Natural killer cell (primary cell): Measurements from ENCODE around the gene PRXL2B. TPM values are rescaled to one million over a fixed set of nuclear protein-coding genes. Genes with fewer than 3 reads are reported as not detected.

ENCODE experiments used
- ATAC-seq, 3 donors: fragments of 150-1000 bp in 2 of 3; fragments of 200-7000 bp in 1 of 3; cut with Tn5 transposase; 1 replicate in 1 of 3; 2 replicates in 2 of 3; pipeline ENCODE4 v1.10.0; 2021; ENCODE audit warnings: mild to moderate bottlenecking in 2 of 3, moderate library complexity in 2 of 3
- DNase-seq, 2 donors: peaks; one replicate each; pipeline versions ENCODE4 v3.0.0 to v3.0.0-alpha.2; 2013 to 2021; ENCODE audit warnings: mixed read lengths in 1 of 2
- H3K27ac ChIP-seq: one replicate; pipeline ENCODE4 v1.5.1; 2013; ENCODE audit warnings: mild to moderate bottlenecking, low read length
- H3K27me3 ChIP-seq: one replicate; pipeline ENCODE4 v1.6.1; 2013; ENCODE audit warnings: low read length; ENCODE audit not compliant: control insufficient read depth, insufficient read depth
- H3K36me3 ChIP-seq: one replicate; pipeline ENCODE4 v1.6.1; 2013; ENCODE audit warnings: low read length; ENCODE audit not compliant: control insufficient read depth, insufficient read depth
- H3K4me1 ChIP-seq: one replicate; pipeline ENCODE4 v1.6.1; 2013; ENCODE audit warnings: low read length; ENCODE audit not compliant: control insufficient read depth, insufficient read depth
- H3K4me3 ChIP-seq: one replicate; pipeline ENCODE4 v1.5.1; 2013; ENCODE audit warnings: low read length
- H3K9me3 ChIP-seq: one replicate; pipeline ENCODE4 v1.6.1; 2013; ENCODE audit warnings: low read length; ENCODE audit not compliant: control insufficient read depth, insufficient read depth
- H3K27ac Mint-ChIP-seq, 2 donors: one replicate each; pipeline ENCODE4 v1.8.0; 2022; ENCODE audit warnings: mild to moderate bottlenecking in 2 of 2, mixed read lengths in 2 of 2, moderate library complexity in 1 of 2
- H3K27me3 Mint-ChIP-seq, 2 donors: one replicate each; pipeline ENCODE4 v1.8.0; 2022; ENCODE audit warnings: low read depth in 2 of 2, mixed read lengths in 2 of 2
- H3K36me3 Mint-ChIP-seq: one replicate; pipeline ENCODE4 v1.8.0; 2022; ENCODE audit warnings: mixed read lengths
- H3K4me1 Mint-ChIP-seq, 2 donors: one replicate each; pipeline ENCODE4 v1.8.0; 2022; ENCODE audit warnings: mixed read lengths in 2 of 2
- H3K4me3 Mint-ChIP-seq: one replicate; pipeline ENCODE4 v1.8.0; 2022; ENCODE audit warnings: mild to moderate bottlenecking, moderate library complexity, mixed read lengths
- H3K9me3 Mint-ChIP-seq, 2 donors: one replicate each; pipeline ENCODE4 v1.8.0; 2022; ENCODE audit warnings: mixed read lengths in 2 of 2
- CTCF ChIP-seq: fragments of 200-600 bp; IDR thresholded peaks from one replicate; pipeline ENCODE4 v1.8.0; 2022; ENCODE audit warnings: antibody characterized with exemption
- WGBS: methylation state at CpG from one replicate; pipeline ENCODE4 v1.1.7; 2013; ENCODE audit warnings: missing lambda C conversion rate; ENCODE audit not compliant: insufficient coverage; 5-methylcytosine and 5-hydroxymethylcytosine counted together
- intact Hi-C: fragments of 100-400 bp; cut with micrococcal nuclease; formaldehyde crosslinking; loops from one replicate; pipeline ENCODE4 v1.14.2; 2022
- total RNA-seq, 4 donors: library from RNA; stranded (reverse); fragments of 120-200 nt in 1 of 4; gene quantifications; one replicate each; pipeline versions ENCODE4 v1.2.3 to v1.2.4, GENCODE V29; 2013 to 2022

The PRXL2B gene
- total RNA-seq, 3 donors from 2014 or later (not counting 1 experiment from before 2014, with no cell fraction given), result 11.3 to 15.1 (median 11.6) TPM

- H3K27me3 ChIP-seq, result peaks cover 3% of the 10 kb centered on the region
- Mint-ChIP-seq H3K4me1 (no peaks in the 10 kb centered on the region), H3K4me3 (no peak overlapping the region), H3K27ac (no peak overlapping the region), H3K36me3 (no peaks in the 10 kb centered on the region), H3K9me3 (no peaks in the 10 kb centered on the region), H3K27me3 (peaks cover 0 to 7% of the 10 kb centered on the region in 2 donors)
- DNase-seq (no peak), ATAC-seq (no peak)
- WGBS, result 84% methylated on average over 10 of the region's 10 CpGs
- no peaks in the 10 kb centered on the region for H3K4me1 ChIP-seq
- H3K27ac ChIP-seq, result no peak overlapping the region
- no peak overlapping the region for H3K4me3 ChIP-seq
- intact Hi-C loops, result no loop called here
- no peaks in the 10 kb centered on the region for H3K36me3 ChIP-seq
- peaks cover 5% of the 10 kb centered on the region for H3K9me3 ChIP-seq
- TF ChIP-seq CTCF, result no peak
These were observed 48.9 kb downstream of the PRXL2B start for GRCh38 chr1:2635361-2636010.

GRCh38 chr1:2636733-2637132 lies 50.2 kb downstream of the PRXL2B start:
- no peak overlapping the region for H3K4me3 Mint-ChIP-seq
- no peaks in the 10 kb centered on the region for H3K9me3 Mint-ChIP-seq
- ATAC-seq, result no peak
- Histone ChIP-seq H3K27ac (no peak overlapping the region), H3K36me3 (no peaks in the 10 kb centered on the region), H3K4me3 (no peak overlapping the region), H3K9me3 (peaks cover 5% of the 10 kb centered on the region), H3K4me1 (peaks cover 6% of the 10 kb centered on the region), H3K27me3 (peaks cover 3% of the 10 kb centered on the region)
- DNase-seq, result no peak
- intact Hi-C loops, result no loop called here
- no peaks in the 10 kb centered on the region for H3K36me3 Mint-ChIP-seq
- WGBS, result 93% methylated on average over 7 of the region's 7 CpGs
- TF ChIP-seq CTCF, result no peak
- H3K27ac Mint-ChIP-seq, result no peak overlapping the region
- peaks cover 0 to 4% of the 10 kb centered on the region in 2 donors for H3K27me3 Mint-ChIP-seq
- H3K4me1 Mint-ChIP-seq, result no peaks in the 10 kb centered on the region

GRCh38 chr1:2637442-2638145 lies 51.0 kb downstream of the PRXL2B start:
- H3K27me3 ChIP-seq, result peaks cover 3% of the 10 kb centered on the region
- peaks cover 4 to 8% of the 10 kb centered on the region in 2 donors for H3K4me1 Mint-ChIP-seq
- DNase-seq (no peak), ATAC-seq (no peak)
- no peak overlapping the region for H3K4me3 ChIP-seq
- 45% methylated on average over 10 of the region's 10 CpGs for WGBS
- H3K27me3 Mint-ChIP-seq, result peaks cover 0 to 3% of the 10 kb centered on the region in 2 donors
- no peak overlapping the region for H3K27ac ChIP-seq
- no peaks in the 10 kb centered on the region for H3K36me3 ChIP-seq
- intact Hi-C loops, result no loop called here
- no peak overlapping the region for H3K27ac Mint-ChIP-seq
- no peak overlapping the region for H3K4me3 Mint-ChIP-seq
- no peak for TF ChIP-seq CTCF
- no peaks in the 10 kb centered on the region for H3K9me3 Mint-ChIP-seq
- peaks cover 5% of the 10 kb centered on the region for H3K9me3 ChIP-seq
- H3K36me3 Mint-ChIP-seq, result no peaks in the 10 kb centered on the region
- H3K4me1 ChIP-seq, result peaks cover 15% of the 10 kb centered on the region
